Tibial artery (tissue), 4 donors: ENCODE measurements around the gene XPO6.

ENCODE experiments used
- DNase-seq, 2 donors: peaks; one replicate each; pipeline ENCODE4 v3.0.0-alpha.2; 2019
- H3K27ac ChIP-seq, 2 donors: fragments of 200-600 bp; sonication (generic) in 1 of 2; 1 replicate in 1 of 2; 2 replicates in 1 of 2; pipeline ENCODE4 v1.5.1; 2018 to 2019; ENCODE audit warnings: mild to moderate bottlenecking in 1 of 2
- H3K27me3 ChIP-seq, 2 donors: fragments of 200-600 bp; sonication (generic) in 1 of 2; one replicate each; pipeline versions ENCODE4 v1.5.1 to v1.6.0; 2016 to 2019
- H3K36me3 ChIP-seq, 3 donors: fragments of 200-600 bp; sonication (generic) in 2 of 3; one replicate each; pipeline ENCODE4 v1.5.1; 2016 to 2019; ENCODE audit warnings: mild to moderate bottlenecking in 2 of 3
- H3K4me1 ChIP-seq, 4 donors: fragments of 200-600 bp; sonication (generic) in 2 of 4; 1 replicate in 3 of 4; 2 replicates in 1 of 4; pipeline ENCODE4 v1.5.1; 2016 to 2019
- H3K4me3 ChIP-seq, 2 donors: fragments of 200-600 bp; sonication (generic) in 1 of 2; 1 replicate in 1 of 2; 2 replicates in 1 of 2; pipeline ENCODE4 v1.5.1; 2018 to 2019; ENCODE audit warnings: mild to moderate bottlenecking in 2 of 2
- H3K9me3 ChIP-seq, 3 donors: fragments of 200-600 bp; sonication (generic) in 1 of 3; one replicate each; pipeline ENCODE4 v1.5.1; 2016 to 2019
- CTCF ChIP-seq, 2 experiments: fragments of 200-600 bp in 1 of 2; fragments of 450-650 bp in 1 of 2; IDR thresholded peaks; one replicate each; pipeline ENCODE4 v1.5.1; 2017 to 2019; ENCODE audit warnings: antibody characterized with exemption in 2 of 2, mild to moderate bottlenecking in 1 of 2, moderate library complexity in 1 of 2
- intact Hi-C: fragments of 100-400 bp; cut with DNase I; formaldehyde crosslinking; loops from one replicate; pipeline ENCODE4 v1.15.0; 2023; ENCODE audit warnings: low total_unique reads

Gene XPO6

GRCh38 chr16:28110977-28111376 lies 100.8 kb downstream of the XPO6 start:
- intact Hi-C loops = no loop called here
- peaks cover 64 to 90% (median 87%) of the 10 kb centered on the region in 3 donors for H3K36me3 ChIP-seq

DNA sequence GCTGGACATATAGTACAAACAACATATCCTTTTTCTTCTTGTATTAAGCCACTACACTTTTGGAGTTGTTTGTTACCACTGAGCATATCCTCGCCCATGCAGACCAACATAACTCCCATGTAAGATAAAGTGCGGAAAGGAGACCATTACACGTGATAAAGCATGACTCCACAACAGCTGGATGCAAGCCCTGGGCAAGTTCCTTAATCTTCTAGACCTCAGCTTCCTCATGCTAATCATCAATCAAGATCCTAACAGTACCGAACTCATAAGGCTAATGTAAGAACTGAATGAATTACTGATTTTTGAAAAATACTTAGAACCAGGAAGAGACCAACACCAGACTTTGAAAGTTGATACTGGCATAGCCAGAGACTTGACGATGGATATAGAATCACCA lies 101.3 kb downstream of the XPO6 start:
- no peaks in the 10 kb centered on the region for H3K4me1 ChIP-seq
- no peak overlapping the region for H3K27ac ChIP-seq

More at GRCh38 chr16:28110977-28111376, 100.8 kb downstream of the XPO6 start:
- Histone ChIP-seq H3K9me3 (no peaks in the 10 kb centered on the region), H3K4me1 (no peaks in the 10 kb centered on the region), H3K4me3 (no peak overlapping the region), H3K27me3 (no peaks in the 10 kb centered on the region), H3K27ac (no peak overlapping the region)
- TF ChIP-seq CTCF (IDR thresholded peaks at IDR 0.05) = no peak
- no peak for DNase-seq

DNA sequence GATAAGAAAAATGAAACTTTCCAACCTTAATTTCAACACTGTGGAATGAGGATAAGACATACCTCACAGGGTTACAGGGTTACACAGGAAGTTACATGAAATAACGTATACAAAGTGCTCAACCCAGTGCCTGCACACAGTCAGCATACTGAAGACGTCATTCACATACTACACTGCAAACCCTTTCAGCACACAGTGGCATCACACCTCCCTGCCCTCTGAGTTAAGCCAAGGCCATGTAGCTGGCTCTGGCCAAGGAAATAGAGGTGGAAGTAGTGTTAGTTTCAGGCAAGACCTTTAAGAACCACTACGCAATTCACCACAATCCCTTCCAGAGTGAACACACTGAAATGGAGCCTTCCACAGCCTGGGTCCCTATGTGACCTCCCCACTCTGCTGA lies 101.7 kb downstream of the XPO6 start:
- TF ChIP-seq CTCF (IDR thresholded peaks at IDR 0.05) = no peak
- Histone ChIP-seq H3K9me3 (no peaks in the 10 kb centered on the region), H3K36me3 (peaks cover 64 to 90% (median 89%) of the 10 kb centered on the region in 3 donors), H3K27me3 (no peaks in the 10 kb centered on the region), H3K4me3 (no peak overlapping the region), H3K4me1 (no peaks in the 10 kb centered on the region), H3K27ac (no peak overlapping the region)
- no peak for DNase-seq
- intact Hi-C loops = no loop called here

More for the DNA sequence above, 101.3 kb downstream of the XPO6 start:
- Histone ChIP-seq H3K9me3 (no peaks in the 10 kb centered on the region), H3K36me3 (peaks cover 63 to 90% (median 87%) of the 10 kb centered on the region in 3 donors), H3K4me3 (no peak overlapping the region), H3K27me3 (no peaks in the 10 kb centered on the region)
- no peak for TF ChIP-seq CTCF (IDR thresholded peaks at IDR 0.05)
- intact Hi-C loops = no loop called here
- DNase-seq = no peak

DNA sequence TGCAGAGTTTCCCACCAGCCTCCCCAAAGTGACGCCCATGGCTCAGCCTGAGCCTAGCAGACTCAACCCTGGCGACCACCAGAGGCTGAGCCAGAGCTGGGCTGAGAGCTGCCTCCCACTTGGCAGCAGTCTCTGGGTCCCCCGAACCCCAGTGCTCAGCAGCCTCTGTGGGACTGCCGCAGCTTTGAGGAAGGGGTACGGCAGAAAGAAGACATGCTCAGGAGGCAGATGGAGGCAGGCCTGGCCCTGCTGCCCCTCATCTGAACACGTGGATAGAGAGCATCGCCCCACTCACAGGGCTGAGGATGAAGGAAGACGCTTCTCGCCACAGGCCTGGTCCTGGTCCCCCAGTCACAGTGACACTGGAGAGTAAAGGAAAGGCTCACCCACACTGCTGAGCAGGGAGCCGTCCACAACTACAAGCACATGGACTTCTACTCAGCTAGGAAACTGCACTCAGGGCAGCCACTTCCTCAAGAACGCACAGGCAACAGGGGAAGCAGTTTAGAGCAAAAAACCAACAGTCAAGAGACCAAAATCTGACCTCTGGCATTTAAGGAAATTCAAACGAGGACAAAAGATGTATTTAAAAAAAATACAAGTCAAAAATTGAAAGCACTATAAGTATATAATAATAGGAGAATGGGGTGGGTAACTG lies 103.0 kb downstream of the XPO6 start:
- Histone ChIP-seq H3K4me3 (no peak overlapping the region), H3K4me1 (no peaks in the 10 kb centered on the region), H3K27ac (no peak overlapping the region), H3K27me3 (no peaks in the 10 kb centered on the region), H3K36me3 (peaks cover 77 to 94% (median 92%) of the 10 kb centered on the region in 3 donors), H3K9me3 (no peaks in the 10 kb centered on the region)
- intact Hi-C loops = no loop called here
- DNase-seq = no peak
- no peak for TF ChIP-seq CTCF (IDR thresholded peaks at IDR 0.05)

- H3K4me1 ChIP-seq = no peaks in the 10 kb centered on the region
- no peak overlapping the region for H3K4me3 ChIP-seq
- no peak overlapping the region for H3K27ac ChIP-seq
- peaks cover 80 to 94% (median 92%) of the 10 kb centered on the region in 3 donors for H3K36me3 ChIP-seq
- no peak for DNase-seq
- H3K27me3 ChIP-seq = no peaks in the 10 kb centered on the region
- TF ChIP-seq CTCF (IDR thresholded peaks at IDR 0.05) = no peak
- H3K9me3 ChIP-seq = no peaks in the 10 kb centered on the region
- intact Hi-C loops = no loop called here
Measured at GRCh38 chr16:28107232-28107631, 104.5 kb downstream of the XPO6 start.
